ENCODE results near the gene EXOC3L4. TPM values are rescaled to one million over a fixed set of nuclear protein-coding genes. Genes with fewer than 3 reads are reported as not detected.
A peak's percentile ranks its signal among the peaks of the same experiment; 100 is the strongest.

EXOC3L4 gene
- total RNA-seq, 2 experiments from 2014 or later = not detected

GRCh38 chr14:103139132-103140025 is 44.9 kb downstream of the EXOC3L4 start:
- no TSS peak for BruUV-seq (replicated peaks)
- Histone ChIP-seq H3K4me3 (ENCODE audit: low read depth, low read length, poor library complexity, severe bottlenecking) (no peak overlapping the region), H3K9me3 (ENCODE audit: low read length) (no peaks in the 10 kb centered on the region), H3K27ac (ENCODE audit: low read depth, low read length, poor library complexity, severe bottlenecking) (peak overlapping the region; percentile 91), H3K4me1 (ENCODE audit: insufficient read depth, low read length, poor library complexity, severe bottlenecking) (peaks cover 34% of the 10 kb centered on the region), H3K9me2 (ENCODE audit: insufficient read depth, low read length) (no peaks in the 10 kb centered on the region), H3K79me2 (ENCODE audit: insufficient read depth, low read depth, low read length) (no peaks in the 10 kb centered on the region), H4K20me1 (ENCODE audit: insufficient read depth, low read length) (no peaks in the 10 kb centered on the region), H3K4me2 (ENCODE audit: low read length) (peak overlapping the region; percentile 73; the same call in 1 of the 2 replicates), H3K36me3 (ENCODE audit: insufficient read depth, low read length) (no peaks in the 10 kb centered on the region), H2AFZ (ENCODE audit: low read length) (no peak overlapping the region)
- intact Hi-C loops (cut with micrococcal nuclease; ENCODE audit: unreplicated experiment) = loop anchor here (2.0 kb wide), 1 partner anchor 45 kb away; no protein-coding TSS in a partner anchor
- ChIA-PET POLR2A (no interaction called here), CTCF (ENCODE audit: unreplicated experiment) (interaction anchor here (3.2 kb wide), 1 partner anchor 34 kb away, joined by 24 read pairs; no protein-coding TSS in a partner anchor)
- no peak for TF ChIP-seq EZH2phosphoT487 (IDR thresholded peaks at IDR 0.05; ENCODE audit: borderline replicate concordance, low read depth, low read length)
- TF ChIP-seq, protein P1, sequence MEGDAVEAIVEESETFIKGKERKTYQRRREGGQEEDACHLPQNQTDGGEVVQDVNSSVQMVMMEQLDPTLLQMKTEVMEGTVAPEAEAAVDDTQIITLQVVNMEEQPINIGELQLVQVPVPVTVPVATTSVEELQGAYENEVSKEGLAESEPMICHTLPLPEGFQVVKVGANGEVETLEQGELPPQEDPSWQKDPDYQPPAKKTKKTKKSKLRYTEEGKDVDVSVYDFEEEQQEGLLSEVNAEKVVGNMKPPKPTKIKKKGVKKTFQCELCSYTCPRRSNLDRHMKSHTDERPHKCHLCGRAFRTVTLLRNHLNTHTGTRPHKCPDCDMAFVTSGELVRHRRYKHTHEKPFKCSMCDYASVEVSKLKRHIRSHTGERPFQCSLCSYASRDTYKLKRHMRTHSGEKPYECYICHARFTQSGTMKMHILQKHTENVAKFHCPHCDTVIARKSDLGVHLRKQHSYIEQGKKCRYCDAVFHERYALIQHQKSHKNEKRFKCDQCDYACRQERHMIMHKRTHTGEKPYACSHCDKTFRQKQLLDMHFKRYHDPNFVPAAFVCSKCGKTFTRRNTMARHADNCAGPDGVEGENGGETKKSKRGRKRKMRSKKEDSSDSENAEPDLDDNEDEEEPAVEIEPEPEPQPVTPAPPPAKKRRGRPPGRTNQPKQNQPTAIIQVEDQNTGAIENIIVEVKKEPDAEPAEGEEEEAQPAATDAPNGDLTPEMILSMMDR (conservative IDR thresholded peaks at IDR 0.05; ENCODE audit: low read length) = no peak
- DNase-seq (ENCODE audit: low spot score) = no peak

- no peak for TF ChIP-seq EZH2phosphoT487 (IDR thresholded peaks at IDR 0.05; ENCODE audit: borderline replicate concordance, low read depth, low read length)
- TF ChIP-seq, protein P1 (conservative IDR thresholded peaks at IDR 0.05; ENCODE audit: low read length) = no peak
- Histone ChIP-seq H3K27ac (ENCODE audit: low read depth, low read length, poor library complexity, severe bottlenecking) (peak overlapping the region; percentile 91), H3K4me1 (ENCODE audit: insufficient read depth, low read length, poor library complexity, severe bottlenecking) (peaks cover 34% of the 10 kb centered on the region), H3K9me2 (ENCODE audit: insufficient read depth, low read length) (no peaks in the 10 kb centered on the region), H2AFZ (ENCODE audit: low read length) (peak overlapping the region; percentile 45; the same call in 1 of the 2 replicates), H3K4me3 (ENCODE audit: low read depth, low read length, poor library complexity, severe bottlenecking) (peak overlapping the region; percentile 58), H4K20me1 (ENCODE audit: insufficient read depth, low read length) (no peaks in the 10 kb centered on the region), H3K9me3 (ENCODE audit: low read length) (no peaks in the 10 kb centered on the region), H3K36me3 (ENCODE audit: insufficient read depth, low read length) (no peaks in the 10 kb centered on the region), H3K79me2 (ENCODE audit: insufficient read depth, low read depth, low read length) (no peaks in the 10 kb centered on the region), H3K4me2 (ENCODE audit: low read length) (peak overlapping the region; percentile 73)
- BruUV-seq (replicated peaks) = no TSS peak
- peak; percentile 98 for DNase-seq (ENCODE audit: low spot score)
- CTCF ChIA-PET (ENCODE audit: unreplicated experiment) = interaction anchor here (0.6 to 3.2 kb wide), 6 partner anchors 9 to 104 kb away, joined by 3 to 24 read pairs (median 4); no protein-coding TSS in a partner anchor
- POLR2A ChIA-PET = interaction anchor here (0.7 to 0.9 kb wide), 4 partner anchors 19 to 144 kb away, joined by 3 to 7 read pairs (median 4); no protein-coding TSS in a partner anchor
- intact Hi-C loops (cut with micrococcal nuclease; ENCODE audit: unreplicated experiment) = loop anchor here (1.0 to 2.0 kb wide), 3 partner anchors 35 to 62 kb away; no protein-coding TSS in a partner anchor
These were observed 46.0 kb downstream of the EXOC3L4 start for GRCh38 chr14:103140316-103141109.

Measured in OCI-LY7 (cell line).